CD1c-positive myeloid dendritic cell (primary cell): Measurements from ENCODE around the gene OXLD1.

Source experiments
- DNase-seq: peaks from one replicate; pipeline ENCODE4 v3.0.0-alpha.2; 2016; ENCODE audit errors: extremely low spot score

Gene OXLD1

DNA sequence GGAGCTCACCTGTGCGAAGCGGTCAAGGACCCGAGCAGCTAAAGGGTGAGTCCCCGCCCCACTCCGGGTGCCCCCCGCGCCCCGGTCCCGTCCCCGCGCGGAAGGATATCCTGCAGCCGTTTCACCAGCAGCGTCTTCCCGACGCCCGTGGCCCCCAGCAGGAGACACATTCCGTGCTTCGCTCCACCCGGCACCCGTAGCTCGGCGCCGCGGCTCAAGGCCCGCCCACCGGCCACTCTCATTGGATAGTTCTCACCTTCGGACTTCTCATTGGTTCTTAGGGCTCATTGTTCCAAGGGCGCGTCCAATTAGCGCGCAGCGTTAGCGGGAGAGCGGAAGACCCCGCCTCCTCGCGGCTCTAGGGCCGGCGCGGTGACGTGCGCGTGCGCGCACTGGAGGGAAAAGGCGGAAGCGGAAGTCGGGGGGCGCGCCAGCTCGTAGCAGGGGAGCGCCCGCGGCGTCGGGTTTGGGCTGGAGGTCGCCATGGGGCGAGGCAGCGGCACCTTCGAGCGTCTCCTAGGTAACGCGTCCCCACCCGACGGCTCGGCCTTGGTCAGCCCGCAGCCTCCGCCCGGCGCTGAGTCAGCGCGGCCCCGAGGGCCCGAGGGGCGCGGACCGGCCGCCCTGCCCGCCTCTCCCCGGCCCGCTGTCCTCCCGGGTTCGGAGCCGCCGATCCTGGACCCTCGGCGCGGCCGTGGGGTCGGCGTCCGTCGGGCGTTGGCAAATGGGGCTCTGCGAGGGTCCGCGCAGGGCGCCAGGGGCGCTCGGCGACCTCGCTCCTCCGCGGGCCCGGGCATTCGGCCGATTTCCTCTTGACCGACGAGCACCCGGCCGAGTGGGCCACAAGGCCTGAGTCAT is 17.4 kb upstream of the OXLD1 start, which contains the start of the genes ARL16 and HGS:
Gene ARL16, minus strand, starts transcription at position 214 of the 858 bp plus-strand sequence. Its CDS starts 44 bp downstream, at position 170.
Gene HGS, plus strand, starts transcription at position 428 of the 858 bp plus-strand sequence. Its CDS starts 56 bp downstream, at position 484.
- peak; percentile 100 for DNase-seq

DNA sequence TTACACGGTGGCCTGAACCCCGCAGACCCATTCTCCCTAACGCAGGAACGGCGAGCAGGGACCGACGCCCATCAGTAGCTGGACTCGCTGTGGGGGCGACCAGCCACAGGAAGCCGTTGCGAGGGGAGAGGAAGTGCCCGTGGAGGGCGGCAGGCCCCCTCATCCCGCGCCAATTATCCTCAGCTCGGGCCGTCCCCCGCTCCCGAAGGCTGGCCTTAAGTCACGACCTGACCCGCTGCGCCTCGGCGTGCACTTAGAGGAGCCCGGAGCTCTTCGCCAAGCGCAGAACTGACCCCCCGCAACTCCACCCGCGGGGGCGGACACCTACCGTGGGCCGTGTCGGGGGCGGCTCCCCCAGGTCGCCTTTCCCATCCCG is 16.8 kb upstream of the OXLD1 start:
- DNase-seq, result peak; percentile 34

DNA sequence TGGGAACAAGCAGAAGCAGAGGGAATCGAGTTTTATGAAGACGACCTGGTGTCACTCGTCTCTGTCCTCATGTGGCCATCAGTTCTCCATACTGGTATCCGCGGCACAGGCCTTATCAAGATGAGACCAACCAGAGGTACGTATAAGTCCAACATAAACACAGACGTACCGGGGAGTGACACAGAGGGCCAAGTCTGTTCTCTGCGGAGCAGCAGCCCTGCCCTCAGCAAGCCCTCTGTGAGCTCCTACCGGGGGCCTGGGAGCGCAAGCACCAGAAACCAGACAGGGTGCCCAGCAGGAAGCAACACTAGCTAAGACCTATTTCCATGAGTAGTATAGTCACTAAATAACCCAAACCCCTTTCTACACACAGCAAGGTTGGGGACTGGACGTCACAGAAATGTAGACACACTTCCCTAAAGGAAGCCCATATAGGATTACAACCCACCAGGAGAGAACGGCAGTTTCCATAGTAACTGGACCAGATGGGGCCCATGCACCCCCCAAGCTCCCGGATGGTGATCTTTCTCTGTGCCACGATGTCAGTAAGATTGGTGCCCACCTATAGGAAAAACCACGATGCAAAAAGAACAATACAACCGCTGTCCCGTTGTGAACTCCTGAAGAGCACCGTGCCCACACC is 16.3 kb upstream of the OXLD1 start:
- peak; percentile 12 for DNase-seq

DNA sequence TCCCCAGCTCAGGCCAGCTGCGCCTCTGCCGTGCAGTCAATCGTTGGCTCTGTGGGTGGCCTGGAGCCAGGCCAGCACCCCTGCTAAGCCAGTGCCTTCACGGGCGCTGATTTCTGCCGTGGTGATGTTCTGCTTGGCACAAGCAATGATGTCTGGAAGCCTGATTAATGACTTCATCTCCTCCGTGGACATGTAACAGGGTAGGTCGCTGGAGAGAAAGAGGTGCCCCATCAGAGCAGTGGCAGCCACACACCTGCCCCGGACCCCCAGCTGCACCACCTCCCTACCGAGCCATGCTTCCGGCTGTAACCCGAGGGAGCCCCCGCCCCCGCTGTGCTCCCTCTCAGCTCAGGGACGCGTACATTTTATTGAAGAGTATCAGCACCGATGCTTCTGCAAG is 15.3 kb upstream of the OXLD1 start:
- no peak for DNase-seq

DNA sequence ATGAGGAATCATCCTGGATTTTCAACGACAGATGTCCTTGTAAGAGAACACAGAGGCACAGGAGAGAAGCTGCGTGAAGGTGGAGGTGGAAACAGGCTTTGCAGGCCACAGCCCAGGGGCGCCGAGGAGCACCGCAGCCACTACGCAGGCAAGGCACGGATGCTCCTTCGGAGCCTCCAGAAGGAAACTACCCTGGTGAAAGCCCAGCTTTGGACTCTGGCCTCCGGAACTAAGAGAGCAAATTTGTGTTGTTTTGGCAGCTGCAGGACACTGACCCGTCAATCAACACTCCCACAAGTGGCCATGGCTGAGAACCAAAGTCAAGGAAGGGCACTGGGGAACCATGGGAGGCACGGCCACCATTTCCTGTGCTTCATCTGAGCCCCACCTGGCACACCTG is 13.7 kb upstream of the OXLD1 start:
- no peak for DNase-seq

DNA sequence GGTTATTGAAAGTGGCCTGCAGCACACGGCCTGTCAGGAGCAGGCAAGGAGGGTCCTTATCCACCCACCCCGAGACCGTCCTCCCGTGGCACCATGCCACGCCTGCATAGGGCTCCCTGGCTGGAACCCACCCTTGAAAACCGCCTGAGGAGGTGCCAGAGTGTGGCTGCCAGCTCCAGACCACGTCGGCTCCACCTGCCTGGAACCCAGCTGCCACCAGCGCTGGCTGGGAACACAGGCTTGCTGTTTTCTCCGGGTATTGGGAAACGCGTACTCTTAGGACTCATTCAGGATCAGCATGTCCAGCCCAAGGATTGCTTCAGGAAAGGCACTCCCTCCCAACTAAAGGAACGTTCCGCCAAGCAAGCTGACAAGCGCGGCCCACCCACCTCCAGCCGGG is 10.5 kb upstream of the OXLD1 start:
- DNase-seq, result no peak

DNA sequence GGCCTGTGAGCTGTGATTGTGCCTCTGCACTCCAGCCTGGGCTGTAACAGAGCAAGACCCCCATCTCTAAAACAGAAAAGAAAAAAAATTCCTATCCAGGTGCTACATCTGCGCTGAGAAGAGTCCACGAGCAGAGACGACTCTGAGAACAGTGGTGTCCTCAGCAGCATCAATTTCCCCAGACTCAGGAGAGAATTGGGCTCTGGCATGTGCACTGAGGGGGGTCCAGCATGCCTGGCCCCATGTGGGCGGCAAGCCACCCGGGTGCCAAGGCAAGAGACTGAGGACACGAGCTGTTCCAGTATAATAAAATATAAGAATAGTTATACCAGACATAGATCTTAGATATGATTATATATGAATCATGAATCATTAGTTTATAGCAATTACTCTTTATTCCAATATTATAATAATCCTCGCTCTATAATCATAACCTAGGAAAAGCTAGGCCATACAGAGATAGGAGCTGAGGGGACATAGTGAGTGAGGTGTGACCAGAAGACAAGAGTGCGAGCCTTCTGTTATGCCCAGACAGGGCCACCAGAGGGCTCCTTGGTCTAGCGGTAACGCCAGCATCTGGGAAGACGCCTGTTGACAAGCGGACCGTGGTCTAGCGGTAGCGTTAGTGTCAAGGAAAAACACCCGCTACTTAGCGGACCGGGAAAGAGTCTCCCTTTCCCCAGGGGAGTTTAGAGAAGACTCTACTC is 9.3 kb upstream of the OXLD1 start:
- DNase-seq, result peak; percentile 14

DNA sequence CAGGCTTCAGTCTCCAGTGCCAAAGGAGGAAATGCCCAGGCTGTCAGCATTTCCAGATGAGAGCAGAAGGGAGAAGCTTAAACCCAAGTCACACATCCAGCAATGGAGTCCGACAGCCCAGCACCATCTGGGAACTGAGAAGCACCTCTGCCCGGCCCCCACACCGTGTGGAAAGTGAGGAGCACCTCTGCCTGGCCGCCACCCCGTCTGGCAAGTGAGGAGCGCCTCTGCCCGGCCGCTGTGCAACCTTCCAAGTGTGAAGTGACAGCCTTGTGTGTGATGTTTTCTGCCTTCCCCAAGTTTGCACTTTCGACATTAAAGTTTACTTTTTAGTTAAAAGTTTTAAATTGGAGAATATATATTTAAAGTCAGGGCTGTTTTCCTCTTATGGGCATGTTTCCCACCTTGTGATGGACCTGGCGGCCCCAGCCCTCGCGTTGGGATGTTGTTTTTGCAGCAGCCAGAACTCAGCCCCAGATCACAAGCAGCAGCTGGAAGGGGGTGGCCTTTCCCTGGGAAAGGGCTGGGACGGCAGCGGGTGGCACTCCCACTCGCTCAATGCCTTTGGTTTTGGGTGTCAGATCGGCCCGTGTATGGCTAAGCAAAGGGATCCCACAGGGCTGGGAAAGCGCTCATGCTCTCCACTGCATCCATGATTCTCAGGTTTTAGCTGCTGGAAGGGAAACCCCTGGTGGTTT is 7.3 kb upstream of the OXLD1 start:
- DNase-seq, result no peak

DNA sequence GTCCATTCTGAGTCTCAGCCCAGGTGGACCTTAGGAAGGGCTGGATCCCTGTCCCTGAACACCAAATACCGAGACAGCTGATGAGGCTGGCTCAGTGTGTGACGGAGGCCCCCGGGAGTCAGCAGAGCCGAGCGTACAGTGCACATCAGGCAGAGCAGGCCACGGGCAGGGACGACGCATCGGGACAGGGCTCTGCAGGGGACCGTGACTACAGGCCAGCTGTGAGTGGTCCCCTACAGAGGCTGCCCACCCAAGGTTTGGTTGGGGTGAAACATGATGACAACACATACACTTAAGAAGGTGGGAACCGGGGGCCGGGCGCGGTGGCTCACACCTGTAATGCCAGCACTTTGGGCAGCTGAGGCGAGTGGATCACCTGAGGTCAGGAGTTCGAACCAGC is 6.5 kb upstream of the OXLD1 start:
- no peak for DNase-seq

DNA sequence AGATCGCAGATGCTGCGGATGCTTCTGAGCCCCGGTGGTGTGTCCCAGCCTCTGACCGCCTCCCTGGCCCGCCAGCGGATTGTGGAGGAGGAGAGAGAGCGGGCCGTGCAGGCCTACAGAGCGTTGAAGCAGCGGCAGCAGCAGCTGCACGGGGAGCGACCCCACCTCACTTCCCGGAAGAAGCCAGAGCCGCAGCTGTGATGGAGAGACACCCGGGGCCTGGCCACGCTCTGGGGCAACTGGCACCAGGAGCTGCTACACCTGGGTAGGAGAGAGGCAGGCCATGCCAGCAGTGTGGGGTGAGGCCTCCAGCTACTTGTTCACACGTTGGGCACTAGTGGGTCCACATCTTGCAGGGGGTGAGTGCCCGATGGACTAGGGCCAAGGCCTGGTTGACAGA is 6.1 kb upstream of the OXLD1 start:
- no peak for DNase-seq

DNA sequence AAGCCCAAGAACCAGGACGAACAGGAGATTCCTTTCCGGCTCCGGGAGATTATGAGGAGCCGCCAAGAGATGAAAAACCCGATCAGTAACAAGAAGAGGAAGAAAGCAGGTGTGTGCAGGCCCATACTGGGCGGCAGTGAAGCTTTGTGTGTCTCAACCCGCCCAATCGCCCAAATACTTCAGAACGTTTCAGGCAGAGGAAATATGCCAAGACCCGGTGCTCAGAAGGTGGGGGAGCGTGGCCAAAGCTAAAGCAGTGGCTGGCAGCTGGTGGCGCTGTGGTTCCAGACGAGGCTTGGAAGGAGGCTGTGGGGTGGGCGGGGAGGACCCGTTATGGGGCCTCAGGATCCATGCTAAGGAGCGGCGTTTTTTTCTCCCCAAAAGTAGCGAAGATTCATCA is 1.3 kb upstream of the OXLD1 start:
- DNase-seq, result no peak

DNA sequence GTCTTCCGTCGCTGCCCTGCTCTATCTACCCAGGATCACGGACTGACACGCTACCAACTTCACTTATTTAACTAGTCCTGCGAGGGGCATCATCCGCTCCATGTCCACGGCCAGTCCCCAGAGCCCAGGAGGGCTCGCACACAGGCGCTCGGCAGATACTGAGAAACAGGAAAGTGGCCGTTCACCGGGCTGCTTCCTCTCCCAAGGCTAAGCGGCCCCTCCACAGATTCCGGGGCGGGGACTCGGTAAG is 388 bp downstream of the OXLD1 start:
- peak; percentile 33 for DNase-seq

DNA sequence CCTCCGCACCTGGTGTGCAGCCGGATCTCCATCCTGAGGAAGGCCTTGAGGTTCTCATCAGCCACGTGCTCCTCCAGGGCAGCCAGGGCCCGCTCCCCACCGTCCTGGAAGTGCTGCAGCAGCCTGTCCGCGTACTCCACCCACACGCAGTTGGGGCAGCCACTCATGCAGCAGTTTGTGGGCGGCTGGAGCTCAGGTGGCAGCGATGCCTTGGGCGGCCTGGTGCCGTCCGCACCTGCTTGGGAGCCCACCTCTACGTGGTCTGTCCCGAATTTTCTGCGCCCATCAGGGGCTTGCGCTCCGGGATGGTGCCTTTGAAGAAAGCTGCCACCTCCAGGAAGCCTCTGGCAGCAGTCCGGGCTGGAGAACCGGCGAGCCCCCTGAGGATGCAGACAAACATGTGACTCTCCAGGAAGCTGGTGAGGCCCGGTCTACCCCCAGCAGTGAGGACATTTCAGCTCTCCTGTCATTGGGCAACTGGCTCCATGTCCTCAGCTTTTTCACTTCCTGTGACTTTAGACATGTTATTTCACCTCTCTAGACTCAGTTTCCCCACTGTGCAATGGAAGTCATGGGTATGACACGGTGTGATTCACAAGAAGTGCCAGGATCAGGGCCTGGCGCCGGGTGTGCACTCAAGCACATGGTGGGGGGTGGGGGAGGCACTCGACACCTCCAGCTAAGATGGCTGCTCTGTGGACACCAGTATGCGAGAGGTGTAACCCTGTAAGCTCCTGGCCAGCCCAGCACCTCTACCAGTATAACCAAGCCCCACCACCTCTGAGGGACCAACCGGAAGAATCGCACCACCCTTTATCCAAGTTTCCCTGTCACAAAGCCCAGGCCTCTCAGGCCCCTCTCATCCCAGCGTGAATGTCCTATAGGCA is 957 bp downstream of the OXLD1 start:
- DNase-seq, result peak; percentile 18

DNA sequence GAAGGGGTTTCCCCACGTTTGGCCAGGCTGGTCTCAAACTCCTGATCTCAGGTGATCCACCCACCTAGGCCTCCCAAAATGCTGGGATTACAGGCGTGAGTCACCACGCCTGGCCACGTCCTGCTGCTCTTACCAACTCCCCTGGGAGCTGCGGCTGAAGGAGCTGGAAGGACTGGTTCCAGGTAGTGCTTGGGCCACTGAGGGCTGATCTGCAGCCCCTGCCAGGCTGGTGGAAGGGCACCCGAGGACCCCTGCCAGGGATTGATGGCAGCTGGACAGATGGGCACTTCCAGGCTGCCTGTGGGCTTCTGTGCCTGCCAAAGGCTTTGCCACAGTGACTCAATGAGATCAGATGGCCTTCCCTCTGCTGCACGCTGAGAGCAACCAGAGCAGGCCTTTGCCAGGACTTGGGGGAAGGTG is 2.3 kb downstream of the OXLD1 start:
- DNase-seq, result no peak

DNA sequence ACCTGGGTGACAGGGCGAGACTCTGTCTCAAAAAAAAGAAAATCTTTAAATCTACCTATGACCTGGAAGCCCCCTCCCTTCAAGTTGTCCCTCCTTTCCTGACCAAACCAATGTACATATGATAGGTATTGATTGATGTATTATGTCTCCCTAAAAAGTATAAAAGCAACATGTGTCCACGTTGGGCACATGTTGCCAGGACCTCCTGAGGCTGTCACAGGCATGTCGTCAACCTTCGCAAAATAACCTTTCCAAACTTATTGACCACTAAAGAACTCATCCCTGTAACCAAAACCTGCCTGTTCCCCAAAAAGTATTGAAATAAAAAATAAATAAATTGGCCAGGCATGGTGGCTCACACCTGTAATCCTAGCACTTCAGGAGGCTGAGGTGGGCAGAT is 4.4 kb downstream of the OXLD1 start:
- no peak for DNase-seq

DNA sequence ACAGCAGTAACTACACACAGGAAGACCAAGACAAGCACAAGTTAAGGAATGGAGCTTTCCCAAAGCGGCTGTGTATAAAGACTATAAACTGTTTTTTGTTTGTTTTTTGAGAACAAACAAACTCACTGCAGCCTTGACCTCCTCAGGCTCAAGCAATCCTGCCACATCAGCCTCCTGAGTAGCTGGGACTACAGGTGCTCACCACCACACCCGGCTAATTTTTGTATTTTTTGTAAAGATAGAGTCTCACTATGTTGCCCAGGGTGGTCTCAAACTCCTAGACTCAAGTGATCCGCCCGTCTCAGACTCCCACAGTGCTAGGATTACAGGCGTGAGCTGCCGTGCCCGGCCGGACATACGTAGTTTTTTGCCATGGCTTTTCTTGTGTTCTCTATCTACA is 6.0 kb downstream of the OXLD1 start:
- DNase-seq, result no peak

DNA sequence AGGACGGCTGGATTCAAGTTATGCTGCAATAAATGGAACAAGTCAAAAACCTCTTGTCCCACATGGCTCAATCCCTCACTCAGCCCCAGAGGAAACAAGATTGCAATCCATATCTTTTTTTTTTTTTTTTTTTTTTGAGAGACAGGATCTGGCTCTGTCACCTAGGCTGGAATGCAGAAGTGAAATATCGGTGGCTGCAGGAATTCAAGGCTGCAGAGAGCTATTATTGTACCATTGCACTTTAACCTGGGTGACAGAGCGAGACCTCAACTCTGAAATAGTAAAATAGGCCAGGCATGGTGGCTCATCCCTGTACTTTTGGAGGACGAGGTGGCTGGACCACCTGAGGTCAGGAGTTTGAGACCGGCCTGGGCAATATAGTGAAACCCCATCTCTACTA is 7.4 kb downstream of the OXLD1 start:
- DNase-seq, result no peak

DNA sequence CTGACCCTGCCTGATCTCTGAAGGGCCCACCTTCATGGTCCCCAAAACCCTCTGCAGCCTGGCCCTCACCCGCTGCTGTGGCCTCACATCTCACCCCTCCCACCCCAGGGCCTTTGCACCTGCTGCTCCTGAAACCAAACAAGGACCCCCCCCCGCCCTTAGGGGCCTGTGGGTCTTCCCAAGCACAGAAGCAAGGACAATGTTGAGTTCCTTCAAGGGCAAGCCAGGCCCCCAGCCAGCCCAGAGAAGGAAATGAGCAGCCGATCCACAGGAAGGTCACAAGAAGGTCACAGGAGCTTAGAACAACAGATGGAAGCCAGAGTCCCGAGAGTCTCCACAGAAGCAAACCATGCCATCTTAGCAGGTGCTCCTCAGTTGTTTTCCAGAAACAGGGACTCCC is 9.6 kb downstream of the OXLD1 start:
- no peak for DNase-seq

DNA sequence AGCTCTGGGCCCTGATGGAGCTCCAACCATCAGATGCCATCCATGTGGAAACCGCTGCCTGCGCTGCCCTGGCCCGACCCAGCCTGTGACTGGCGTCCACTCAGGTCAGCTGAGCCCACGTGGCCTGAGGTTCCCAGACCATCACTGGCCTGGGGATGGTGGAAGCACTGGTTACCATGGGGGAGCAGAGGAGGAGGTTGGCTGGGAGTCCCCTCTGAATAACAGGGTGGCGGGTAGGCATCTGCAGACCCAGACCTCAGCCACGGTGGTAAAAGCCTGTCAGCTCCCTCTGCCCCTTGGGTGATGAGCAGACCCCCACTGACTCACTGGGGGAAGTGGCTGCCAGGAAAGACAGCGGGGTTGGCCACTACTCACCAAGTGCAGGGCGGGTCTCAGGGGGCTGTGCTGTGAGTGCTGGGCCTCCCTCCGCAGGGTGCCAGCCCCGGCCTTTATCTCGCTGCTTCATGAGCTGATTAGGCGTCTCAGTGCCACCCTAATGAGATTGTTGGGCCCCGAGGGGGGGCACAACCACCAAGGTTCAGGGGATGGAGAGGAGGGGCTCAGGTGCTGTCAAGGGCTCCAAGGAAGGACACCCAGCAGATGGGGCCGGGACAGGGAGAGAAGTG is 10.2 kb downstream of the OXLD1 start, which contains the start of gene PDE6G:
Gene PDE6G, minus strand, starts transcription at position 425 of the 626 bp plus-strand sequence. CDS start 3,237 bp downstream, outside the sequence.
- DNase-seq, result no peak

DNA sequence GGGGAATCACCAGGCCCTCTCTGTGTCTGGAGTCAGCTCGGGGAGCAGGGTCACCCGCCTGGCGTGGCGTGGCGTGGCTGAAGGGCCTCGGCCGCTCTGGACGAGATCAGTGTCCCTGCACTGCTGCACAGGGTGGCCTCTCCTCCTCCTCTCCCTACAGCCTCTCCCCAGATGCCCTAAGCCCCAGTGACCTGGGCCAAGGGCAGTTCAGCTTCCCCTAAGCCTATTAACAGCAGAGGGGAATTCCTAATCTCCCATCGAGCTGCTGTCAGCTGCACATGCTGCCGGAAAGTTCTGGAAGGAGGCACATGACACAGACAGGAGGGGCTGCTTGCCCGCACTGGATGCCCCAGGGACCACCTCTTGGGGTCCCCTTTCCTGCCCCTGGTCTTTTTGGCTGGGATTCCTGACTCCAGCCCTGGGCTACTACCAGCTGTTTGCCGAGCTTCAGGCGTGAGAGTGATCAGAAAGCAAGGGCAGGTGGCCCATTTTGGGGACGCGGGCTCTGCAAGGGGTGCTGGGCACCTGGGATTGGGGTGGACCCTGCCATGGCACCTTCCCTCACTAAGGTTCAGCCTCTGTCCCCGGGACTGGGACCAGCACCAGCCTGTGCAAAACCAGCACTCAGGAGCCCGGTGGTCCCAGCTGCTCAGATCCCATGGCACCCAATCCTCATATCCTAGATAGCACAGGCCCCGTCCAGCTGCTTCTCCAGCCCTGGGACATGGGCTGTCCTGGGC is 10.9 kb downstream of the OXLD1 start:
- DNase-seq, result peak; percentile 10
